OCI-LY3 (cell line): ENCODE data around the gene RMDN3.

ENCODE experiments used
- EZH2phosphoT487 ChIP-seq: fragments of 200-600 bp; shearing (Covaris generic); IDR thresholded peaks from 2 replicates; pipeline ENCODE4 v1.6.1; 2018; ENCODE audit warnings: antibody characterized with exemption, mixed run types, low read depth
- TF ChIP-seq, protein P1 (sequence below): fragments of 200-600, 300-600 bp; sonication (generic); IDR thresholded peaks from 2 replicates; pipeline ENCODE4 v1.5.1; 2014; ENCODE audit warnings: antibody characterized with exemption, low read length, low read depth

DNA sequence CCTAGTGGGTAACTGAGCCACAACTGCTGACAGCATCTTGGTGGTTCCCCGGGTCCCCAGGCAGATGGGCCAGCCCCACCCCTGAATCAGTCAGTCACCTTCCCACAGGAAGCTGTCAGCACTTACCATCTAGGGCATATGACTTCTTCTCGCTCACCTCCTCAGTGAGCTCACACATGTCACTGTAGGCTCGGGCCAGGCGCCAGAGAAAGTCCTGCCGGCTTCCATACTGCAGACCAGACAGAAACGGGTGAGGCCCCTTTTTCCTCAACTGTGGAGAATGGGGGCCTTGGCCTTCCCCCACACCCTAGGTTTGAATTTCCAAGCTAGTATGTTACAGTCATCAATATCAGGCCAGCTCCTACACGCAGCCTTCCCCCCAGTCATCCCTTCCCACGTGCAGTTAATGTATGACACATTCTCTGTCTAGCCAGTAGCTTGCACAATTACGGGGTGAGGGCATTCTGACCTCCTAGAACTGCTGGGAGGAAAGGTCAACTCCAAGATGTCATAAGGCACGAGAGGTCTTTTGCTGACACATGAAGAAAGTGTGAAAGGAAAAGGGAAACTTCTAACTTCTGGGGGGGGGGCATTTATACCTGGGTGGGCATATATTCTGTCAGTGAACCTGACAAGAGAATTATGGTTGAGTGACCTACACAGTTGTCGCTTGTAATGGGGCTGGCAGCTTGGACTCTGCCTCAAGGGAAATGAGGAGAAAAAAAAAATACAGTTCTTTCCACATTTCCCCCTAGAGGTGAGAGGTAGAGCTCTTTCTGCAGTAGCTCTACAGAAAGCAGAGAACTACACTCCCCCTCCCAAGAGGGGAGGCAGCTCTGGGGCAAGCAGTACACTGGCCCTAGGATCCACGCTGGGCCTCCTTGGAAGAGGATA lies 10.9 kb downstream of the RMDN3 start:
- TF ChIP-seq, protein P1, sequence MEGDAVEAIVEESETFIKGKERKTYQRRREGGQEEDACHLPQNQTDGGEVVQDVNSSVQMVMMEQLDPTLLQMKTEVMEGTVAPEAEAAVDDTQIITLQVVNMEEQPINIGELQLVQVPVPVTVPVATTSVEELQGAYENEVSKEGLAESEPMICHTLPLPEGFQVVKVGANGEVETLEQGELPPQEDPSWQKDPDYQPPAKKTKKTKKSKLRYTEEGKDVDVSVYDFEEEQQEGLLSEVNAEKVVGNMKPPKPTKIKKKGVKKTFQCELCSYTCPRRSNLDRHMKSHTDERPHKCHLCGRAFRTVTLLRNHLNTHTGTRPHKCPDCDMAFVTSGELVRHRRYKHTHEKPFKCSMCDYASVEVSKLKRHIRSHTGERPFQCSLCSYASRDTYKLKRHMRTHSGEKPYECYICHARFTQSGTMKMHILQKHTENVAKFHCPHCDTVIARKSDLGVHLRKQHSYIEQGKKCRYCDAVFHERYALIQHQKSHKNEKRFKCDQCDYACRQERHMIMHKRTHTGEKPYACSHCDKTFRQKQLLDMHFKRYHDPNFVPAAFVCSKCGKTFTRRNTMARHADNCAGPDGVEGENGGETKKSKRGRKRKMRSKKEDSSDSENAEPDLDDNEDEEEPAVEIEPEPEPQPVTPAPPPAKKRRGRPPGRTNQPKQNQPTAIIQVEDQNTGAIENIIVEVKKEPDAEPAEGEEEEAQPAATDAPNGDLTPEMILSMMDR: no peak
- no peak for TF ChIP-seq EZH2phosphoT487
